Choroid plexus epithelial cell (primary cell): ENCODE data around the gene RBMXL2.

Source experiments
- DNase-seq: peaks from one replicate; pipeline ENCODE4 v3.0.0-alpha.2; 2010; ENCODE audit warnings: low read depth
- H3K4me3 ChIP-seq: 2 replicates; pipeline ENCODE4 v1.5.1; 2011; ENCODE audit warnings: low read depth, mild to moderate bottlenecking, control low read depth, low read length, moderate library complexity
- TF ChIP-seq, protein P1 (sequence below): conservative IDR thresholded peaks from 2 replicates; pipeline ENCODE4 v1.5.1; 2011; ENCODE audit warnings: low read depth, mild to moderate bottlenecking, control low read depth, inconsistent platforms, low read length, moderate library complexity

The RBMXL2 gene

DNA sequence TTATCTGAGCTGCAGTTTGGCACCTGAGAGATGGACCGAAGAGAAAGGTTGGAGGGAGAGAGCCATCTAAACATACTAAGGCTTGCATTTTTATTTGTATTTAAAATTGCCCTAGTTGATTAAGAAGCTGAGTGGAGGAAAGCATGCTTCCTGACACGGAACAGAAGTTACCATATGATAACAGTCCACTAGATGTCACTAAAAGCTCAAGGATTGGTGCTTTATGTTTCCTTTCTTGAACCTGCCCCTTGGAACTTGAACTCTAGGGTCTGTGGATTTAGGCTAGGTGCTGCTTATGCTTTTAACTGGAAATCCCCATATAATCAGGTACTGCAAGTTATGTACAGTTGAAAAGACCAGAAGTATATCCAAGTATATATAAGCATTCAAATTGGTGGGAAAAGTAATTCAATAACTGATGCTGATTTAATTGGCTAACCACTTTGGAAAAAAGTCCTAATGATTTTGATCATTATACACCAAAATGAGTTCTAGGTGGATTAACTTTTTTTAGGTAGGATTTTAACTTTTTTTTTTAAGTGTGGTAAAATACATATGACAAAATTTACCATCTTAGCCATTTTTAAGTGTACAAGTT lies 9.5 kb downstream of the RBMXL2 start:
- peak; percentile 71 for DNase-seq
- TF ChIP-seq, protein P1, sequence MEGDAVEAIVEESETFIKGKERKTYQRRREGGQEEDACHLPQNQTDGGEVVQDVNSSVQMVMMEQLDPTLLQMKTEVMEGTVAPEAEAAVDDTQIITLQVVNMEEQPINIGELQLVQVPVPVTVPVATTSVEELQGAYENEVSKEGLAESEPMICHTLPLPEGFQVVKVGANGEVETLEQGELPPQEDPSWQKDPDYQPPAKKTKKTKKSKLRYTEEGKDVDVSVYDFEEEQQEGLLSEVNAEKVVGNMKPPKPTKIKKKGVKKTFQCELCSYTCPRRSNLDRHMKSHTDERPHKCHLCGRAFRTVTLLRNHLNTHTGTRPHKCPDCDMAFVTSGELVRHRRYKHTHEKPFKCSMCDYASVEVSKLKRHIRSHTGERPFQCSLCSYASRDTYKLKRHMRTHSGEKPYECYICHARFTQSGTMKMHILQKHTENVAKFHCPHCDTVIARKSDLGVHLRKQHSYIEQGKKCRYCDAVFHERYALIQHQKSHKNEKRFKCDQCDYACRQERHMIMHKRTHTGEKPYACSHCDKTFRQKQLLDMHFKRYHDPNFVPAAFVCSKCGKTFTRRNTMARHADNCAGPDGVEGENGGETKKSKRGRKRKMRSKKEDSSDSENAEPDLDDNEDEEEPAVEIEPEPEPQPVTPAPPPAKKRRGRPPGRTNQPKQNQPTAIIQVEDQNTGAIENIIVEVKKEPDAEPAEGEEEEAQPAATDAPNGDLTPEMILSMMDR, result peak; percentile 76

DNA sequence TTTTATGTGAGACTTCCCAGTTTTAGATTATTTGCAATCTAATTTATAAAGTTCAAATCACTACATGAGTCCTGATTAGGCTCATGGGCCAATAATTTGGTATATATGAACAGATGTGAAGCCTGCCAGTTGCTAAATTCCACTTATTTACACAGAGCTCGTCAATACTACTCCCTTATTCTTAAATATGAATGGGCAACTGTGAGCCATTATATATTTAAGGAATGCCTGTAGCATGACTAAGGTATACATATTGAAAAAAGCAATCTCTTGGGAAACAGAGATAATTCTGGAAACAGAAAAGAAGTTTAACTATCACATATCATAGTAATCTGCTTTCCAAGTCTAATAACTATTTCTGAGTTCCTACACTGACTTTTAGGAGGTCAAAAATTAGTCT lies 27.0 kb downstream of the RBMXL2 start:
- TF ChIP-seq, protein P1, result no peak
- peak; percentile 47 for DNase-seq
- H3K4me3 ChIP-seq, result no peak overlapping the region

More for the DNA sequence above, 9.5 kb downstream of the RBMXL2 start:
- H3K4me3 ChIP-seq, result no peak overlapping the region

- DNase-seq, result no peak
- no peak overlapping the region for H3K4me3 ChIP-seq
- TF ChIP-seq, protein P1, result no peak
Observed at GRCh38 chr11:7116370-7116769, 27.6 kb downstream of the RBMXL2 start.

- no peak overlapping the region for H3K4me3 ChIP-seq
- no peak for DNase-seq
- TF ChIP-seq, protein P1, result no peak
Observed at GRCh38 chr11:7138051-7138450, 49.3 kb downstream of the RBMXL2 start.
